SK-N-MC (cell line): ENCODE measurements around the gene GPR21.
A peak's percentile ranks its signal among the peaks of the same experiment; 100 is the strongest.

ENCODE experiments used
- DNase-seq: peaks from one replicate; pipeline ENCODE4 v3.0.0-alpha.2; 2011; ENCODE audit warnings: low read depth, low spot score
- H3K27ac ChIP-seq: fragments of 200-600 bp; sonication (generic); 2 replicates; pipeline ENCODE4 v1.5.1; 2016; ENCODE audit warnings: mixed run types
- H3K36me3 ChIP-seq: fragments of 200-600 bp; sonication (generic); 2 replicates; pipeline ENCODE4 v1.6.1; 2017; ENCODE audit warnings: antibody characterized with exemption, low read length, mixed read lengths; ENCODE audit not compliant: insufficient read depth
- H3K4me3 ChIP-seq: fragments of 200-600 bp; sonication (generic); 2 replicates; pipeline ENCODE4 v1.5.1; 2016
- H3K9ac ChIP-seq: fragments of 200-600 bp; sonication (generic); 2 replicates; pipeline ENCODE4 v1.8.0; 2017; ENCODE audit warnings: mixed run types, mixed read lengths; ENCODE audit not compliant: insufficient read length
- H3K9me3 ChIP-seq: fragments of 200-600 bp; sonication (generic); 2 replicates; pipeline ENCODE4 v1.6.1; 2017; ENCODE audit warnings: low read depth, mild to moderate bottlenecking, antibody characterized with exemption, low read length, moderate library complexity, mixed read lengths
- EZH2 ChIP-seq: fragments of 200-600 bp; sonication (generic); IDR thresholded peaks from one replicate; pipeline ENCODE4 v1.6.1; 2017; ENCODE audit warnings: antibody characterized with exemption
- FOXP2 ChIP-seq: optimal IDR thresholded peaks from 2 replicates; pipeline ENCODE3; 2011; ENCODE audit warnings: mild to moderate bottlenecking, moderate library complexity; ENCODE audit not compliant: insufficient read depth; ENCODE audit errors: extremely low read length, control extremely low read depth
- POLR2AphosphoS5 ChIP-seq: IDR thresholded peaks from 2 replicates; pipeline ENCODE4 v1.6.1; 2012; ENCODE audit warnings: mild to moderate bottlenecking, low read depth, low read length, borderline replicate concordance

GPR21 gene

DNA sequence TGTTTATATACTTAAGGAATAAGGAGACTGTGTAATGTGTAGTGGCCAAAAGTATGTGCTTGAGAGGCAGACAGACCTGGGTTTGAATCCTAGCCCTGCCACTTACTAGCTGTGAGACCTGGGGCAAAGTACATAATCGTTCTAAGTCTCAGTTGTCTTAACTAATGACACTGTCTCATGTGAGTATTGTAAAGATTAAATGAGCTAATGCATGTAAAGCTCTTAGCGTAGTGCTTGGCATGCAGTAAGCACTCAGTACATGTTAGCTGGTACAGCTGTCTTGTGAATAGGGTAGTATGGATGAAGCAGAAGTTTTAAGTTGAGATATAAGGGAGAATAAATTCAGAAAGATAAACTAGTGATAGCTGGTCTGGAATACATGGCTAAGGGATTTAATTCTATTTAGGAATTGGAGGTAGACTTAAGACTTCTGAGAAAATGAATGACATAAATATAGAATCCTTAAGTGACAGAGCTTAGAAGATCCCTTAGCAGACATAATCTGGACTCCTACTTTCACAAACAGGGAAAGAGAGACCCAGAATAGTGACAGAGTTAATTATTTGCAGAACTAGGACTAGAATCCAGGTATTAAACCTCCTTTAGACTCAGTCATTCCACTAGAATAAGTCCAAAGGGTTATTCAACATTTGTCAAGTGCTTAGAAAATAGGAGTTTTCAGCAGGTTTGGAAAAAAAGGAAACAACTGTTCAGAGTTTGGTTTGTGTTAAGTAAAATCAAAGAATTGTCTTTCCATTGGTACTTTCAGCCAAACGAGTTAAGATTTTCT lies 13.1 kb downstream of the GPR21 start:
- Histone ChIP-seq H3K9ac (no peak overlapping the region), H3K27ac (no peak overlapping the region), H3K9me3 (no peaks in the 10 kb centered on the region), H3K36me3 (peaks cover 24% of the 10 kb centered on the region), H3K4me3 (no peak overlapping the region)
- TF ChIP-seq FOXP2 (no peak), EZH2 (no peak), POLR2AphosphoS5 (no peak)
- DNase-seq = no peak

DNA sequence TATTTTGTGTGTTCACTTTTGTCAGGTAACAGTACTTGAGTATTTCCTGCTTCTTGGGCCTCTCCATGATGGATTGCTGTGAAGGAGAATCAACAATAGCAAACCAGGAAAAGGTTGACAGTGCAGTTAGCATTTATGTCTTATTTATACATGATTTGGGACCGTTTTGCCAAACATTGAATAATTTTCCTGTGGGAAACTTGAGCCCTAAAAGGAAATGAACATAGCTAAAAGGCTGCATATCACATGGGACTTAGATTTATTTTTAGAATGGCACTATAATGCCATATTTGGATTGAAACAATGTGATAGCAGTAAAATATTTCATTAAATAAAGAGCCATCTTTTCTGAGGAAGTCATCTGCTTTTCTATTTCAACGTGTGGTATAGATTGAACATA lies 15.3 kb downstream of the GPR21 start:
- peaks cover 9% of the 10 kb centered on the region; the same call in 1 of the 2 replicates for H3K36me3 ChIP-seq
- no peaks in the 10 kb centered on the region for H3K9me3 ChIP-seq
- peak overlapping the region; percentile 90 for H3K27ac ChIP-seq
- peak overlapping the region; percentile 31; the same call in 1 of the 2 replicates for H3K4me3 ChIP-seq
- TF ChIP-seq POLR2AphosphoS5 = no peak
- no peak overlapping the region for H3K9ac ChIP-seq
- DNase-seq = peak; percentile 35

GRCh38 chr9:123049589-123050222 lies 16.2 kb downstream of the GPR21 start:
- peak overlapping the region; percentile 90 for H3K27ac ChIP-seq
- peak; percentile 59 for DNase-seq
- H3K9me3 ChIP-seq = no peaks in the 10 kb centered on the region
- peaks cover 15% of the 10 kb centered on the region; the same call in 1 of the 2 replicates for H3K36me3 ChIP-seq
- H3K9ac ChIP-seq = no peak overlapping the region
- no peak for TF ChIP-seq EZH2
- no peak for TF ChIP-seq FOXP2
- no peak for TF ChIP-seq POLR2AphosphoS5
- H3K4me3 ChIP-seq = peak overlapping the region; percentile 31; the same call in 1 of the 2 replicates

DNA sequence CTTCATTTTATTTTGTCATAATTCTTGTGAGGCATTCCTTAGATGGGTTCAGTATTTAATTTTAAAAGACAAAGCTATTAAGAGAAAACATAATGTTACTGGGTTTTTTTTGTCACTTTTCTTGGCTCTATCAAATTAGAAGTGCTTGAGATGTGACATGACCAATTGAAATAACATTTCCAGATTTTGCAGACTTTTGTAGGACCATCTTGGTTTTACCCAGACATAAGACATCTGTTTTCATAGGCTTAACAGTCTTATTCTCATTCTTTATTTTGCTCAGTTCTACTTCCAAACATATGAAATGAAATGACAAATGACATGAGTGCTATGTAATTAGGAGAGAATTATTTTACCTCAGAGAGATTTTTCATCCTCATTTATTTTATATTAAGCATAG lies 19.6 kb downstream of the GPR21 start:
- no peaks in the 10 kb centered on the region for H3K9me3 ChIP-seq
- no peak overlapping the region for H3K9ac ChIP-seq
- no peak for DNase-seq
- H3K36me3 ChIP-seq = peaks cover 20% of the 10 kb centered on the region; the same call in 1 of the 2 replicates
- H3K27ac ChIP-seq = no peak overlapping the region
- H3K4me3 ChIP-seq = no peak overlapping the region
- TF ChIP-seq FOXP2 (no peak), EZH2 (no peak), POLR2AphosphoS5 (no peak)

DNA sequence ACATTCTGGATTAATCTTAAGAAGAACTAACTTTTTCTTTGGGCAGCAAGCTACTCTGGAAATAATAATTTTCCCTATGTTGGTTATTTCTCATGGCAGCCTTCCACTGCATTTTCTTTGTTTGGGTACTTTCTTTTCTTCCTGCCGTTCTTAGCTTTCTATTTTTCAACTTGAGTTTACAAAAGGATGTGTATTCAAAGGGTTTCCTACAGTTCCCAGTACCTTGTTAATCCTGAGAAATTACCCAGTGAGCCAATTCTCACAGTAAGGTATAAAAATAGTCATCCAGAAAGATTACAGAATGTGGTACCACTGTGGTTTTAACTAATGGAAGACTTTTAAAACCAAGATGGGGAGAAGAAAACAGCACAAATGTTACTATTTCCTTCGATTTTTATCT lies 20.2 kb downstream of the GPR21 start:
- Histone ChIP-seq H3K9me3 (no peaks in the 10 kb centered on the region), H3K36me3 (peaks cover 20% of the 10 kb centered on the region; the same call in 1 of the 2 replicates), H3K27ac (no peak overlapping the region), H3K4me3 (no peak overlapping the region), H3K9ac (no peak overlapping the region)
- no peak for DNase-seq
- TF ChIP-seq FOXP2 (no peak), POLR2AphosphoS5 (no peak), EZH2 (no peak)

GRCh38 chr9:123058834-123059233 lies 25.4 kb downstream of the GPR21 start:
- no peaks in the 10 kb centered on the region for H3K9me3 ChIP-seq
- H3K9ac ChIP-seq = no peak overlapping the region
- no peak overlapping the region for H3K27ac ChIP-seq
- H3K4me3 ChIP-seq = no peak overlapping the region
- H3K36me3 ChIP-seq = peaks cover 11% of the 10 kb centered on the region; the same call in 1 of the 2 replicates
- TF ChIP-seq POLR2AphosphoS5 (no peak), EZH2 (no peak), FOXP2 (no peak)
- DNase-seq = no peak

- Histone ChIP-seq H3K27ac (no peak overlapping the region), H3K9me3 (no peaks in the 10 kb centered on the region), H3K36me3 (peaks cover 10% of the 10 kb centered on the region), H3K9ac (no peak overlapping the region), H3K4me3 (no peak overlapping the region)
- TF ChIP-seq EZH2 (no peak), FOXP2 (no peak), POLR2AphosphoS5 (no peak)
- no peak for DNase-seq
Measured at GRCh38 chr9:123059472-123060220, 26.2 kb downstream of the GPR21 start.

DNA sequence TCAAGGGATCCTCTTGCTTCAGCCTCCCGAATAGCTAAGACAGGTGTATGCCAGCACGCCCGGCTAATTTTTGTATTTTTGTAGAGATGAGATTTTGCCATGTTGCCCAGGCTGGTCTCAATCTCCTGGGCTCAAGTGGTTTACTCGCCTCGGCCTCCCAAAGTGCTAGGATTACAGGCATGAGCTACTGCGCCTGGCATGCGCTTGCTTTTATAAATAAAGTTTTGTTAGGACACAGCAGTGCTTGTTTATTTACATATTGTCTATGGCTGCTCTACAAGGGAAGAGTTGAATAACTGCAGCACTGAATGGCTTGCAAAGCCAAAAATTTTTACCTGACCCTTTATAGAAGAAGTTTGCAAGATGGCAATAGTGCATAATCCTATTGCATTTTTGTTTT lies 27.7 kb downstream of the GPR21 start:
- TF ChIP-seq EZH2 = no peak
- no peak for TF ChIP-seq FOXP2
- no peak for TF ChIP-seq POLR2AphosphoS5
- peaks cover 19% of the 10 kb centered on the region for H3K36me3 ChIP-seq
- no peak overlapping the region for H3K9ac ChIP-seq
- no peak for DNase-seq
- no peaks in the 10 kb centered on the region for H3K9me3 ChIP-seq
- H3K27ac ChIP-seq = no peak overlapping the region
- no peak overlapping the region for H3K4me3 ChIP-seq
